Ishikawa (cell line): ENCODE data around the gene IKZF3.

Source experiments
- EGR1 ChIP-seq: IDR thresholded peaks from 2 replicates; pipeline ENCODE4 v1.6.1; 2012
- FOXM1 ChIP-seq: IDR thresholded peaks from 2 replicates; pipeline ENCODE4 v1.6.1; 2012; ENCODE audit warnings: low read depth, borderline replicate concordance
- RAD21 ChIP-seq: IDR thresholded peaks from 2 replicates; pipeline ENCODE4 v1.6.1; 2012; ENCODE audit warnings: low read depth
- TAF1 ChIP-seq: IDR thresholded peaks from 2 replicates; pipeline ENCODE4 v1.6.1; 2012; ENCODE audit warnings: low read depth, mild to moderate bottlenecking
- YY1 ChIP-seq: IDR thresholded peaks from 2 replicates; pipeline ENCODE4 v1.6.1; 2012; ENCODE audit warnings: low read depth
- TF ChIP-seq, protein P1 (sequence below): IDR thresholded peaks from 2 replicates; pipeline ENCODE4 v1.6.1; 2012

DNA sequence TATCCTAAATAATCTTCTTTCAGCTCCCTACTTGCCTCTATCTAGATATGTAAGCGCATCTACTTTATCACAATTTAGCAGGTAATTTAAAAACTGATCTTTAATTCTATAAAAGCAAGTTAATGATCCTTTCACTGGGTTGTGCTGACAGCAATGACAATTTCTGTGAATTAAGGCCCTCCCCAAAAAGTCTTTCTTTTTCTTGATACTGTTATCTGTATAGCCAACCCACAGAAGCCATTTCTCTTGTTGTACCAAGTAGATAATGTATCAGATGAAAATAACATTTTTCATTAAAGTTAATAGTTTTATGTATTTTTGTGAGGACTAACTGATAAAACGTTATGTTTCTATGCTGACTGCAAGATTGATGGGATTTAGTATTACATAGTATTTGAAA lies 7.7 kb upstream of the IKZF3 start:
- TF ChIP-seq YY1 (no peak), TAF1 (no peak), RAD21 (no peak), FOXM1 (no peak), EGR1 (no peak)
- TF ChIP-seq, protein P1, sequence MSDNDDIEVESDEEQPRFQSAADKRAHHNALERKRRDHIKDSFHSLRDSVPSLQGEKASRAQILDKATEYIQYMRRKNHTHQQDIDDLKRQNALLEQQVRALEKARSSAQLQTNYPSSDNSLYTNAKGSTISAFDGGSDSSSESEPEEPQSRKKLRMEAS = no peak
